K562 (cell line): ENCODE data around the gene NDUFA3. TPM values are rescaled to one million over a fixed set of nuclear protein-coding genes. Genes with fewer than 3 reads are reported as not detected.

Experiments
- CCAR2 ChIP-seq: fragments of 200-400 bp; formaldehyde crosslinking; IDR thresholded peaks from 2 replicates; pipeline ENCODE4 v1.6.1; 2017; ENCODE audit warnings: mild to moderate bottlenecking, low read depth, low read length
- CREB1 ChIP-seq, 2 experiments: sonication (generic) in 1 of 2; formaldehyde crosslinking in 1 of 2; IDR thresholded peaks; 2 replicates each; pipeline versions ENCODE4 v1.6.1 to v1.8.0; 2012 to 2022; ENCODE audit warnings: inconsistent platforms in 1 of 2, mild to moderate bottlenecking in 1 of 2, missing genetic modification reagents in 1 of 2, moderate library complexity in 1 of 2
- HMG20B ChIP-seq: fragments of 250-450 bp; sonication (Bioruptor Pico); IDR thresholded peaks from 2 replicates; pipeline ENCODE4 v1.5.0; 2021; ENCODE audit warnings: mild to moderate bottlenecking
- ILF3 ChIP-seq: fragments of 450-650 bp; IDR thresholded peaks from 2 replicates; pipeline ENCODE4 v1.6.1; 2018; ENCODE audit warnings: antibody characterized with exemption, mild to moderate bottlenecking, moderate library complexity, borderline replicate concordance
- JUNB ChIP-seq: fragments of 450-650 bp; formaldehyde crosslinking; conservative IDR thresholded peaks from 2 replicates; pipeline ENCODE4 v1.4.0; 2020; ENCODE audit warnings: mild to moderate bottlenecking
- KDM4B ChIP-seq, 2 experiments: fragments of 450-650 bp in 1 of 2; sonication (generic) in 1 of 2; IDR thresholded peaks; 2 replicates each; pipeline ENCODE4 v1.6.1; 2016 to 2017; ENCODE audit warnings: borderline replicate concordance in 2 of 2, antibody characterized with exemption in 1 of 2, low read depth in 1 of 2, mild to moderate bottlenecking in 1 of 2
- KLF16 ChIP-seq: IDR thresholded peaks from 2 replicates; pipeline ENCODE4 v1.6.1; 2016; ENCODE audit warnings: antibody characterized with exemption
- MBD2 ChIP-seq: sonication (generic); IDR thresholded peaks from 2 replicates; pipeline ENCODE4 v1.6.1; 2016; ENCODE audit warnings: low read depth, borderline replicate concordance
- MXI1 ChIP-seq: IDR thresholded peaks from 2 replicates; pipeline ENCODE4 v1.6.1; 2011; ENCODE audit warnings: low read depth, mild to moderate bottlenecking, improper control_type of control experiment, low read length
- MYC ChIP-seq, 2 experiments: fragments of 250-450 bp in 1 of 2; sonication (Bioruptor Pico) in 1 of 2; IDR thresholded peaks; 2 replicates each; pipeline versions ENCODE4 v1.5.1 to v1.6.1; 2012 to 2021; ENCODE audit warnings: low read depth in 2 of 2, borderline replicate concordance in 1 of 2, improper control_type of control experiment in 1 of 2, low read length in 1 of 2, mild to moderate bottlenecking in 1 of 2, moderate library complexity in 1 of 2
- NONO ChIP-seq, 2 experiments: fragments of 200-400 bp in 1 of 2; fragments of 450-650 bp in 1 of 2; formaldehyde crosslinking in 1 of 2; IDR thresholded peaks; 2 replicates each; pipeline ENCODE4 v1.6.1; 2017; ENCODE audit warnings: low read depth in 2 of 2, mild to moderate bottlenecking in 2 of 2, moderate library complexity in 2 of 2, low read length in 1 of 2
- PTRF ChIP-seq: fragments of 450-650 bp; IDR thresholded peaks from 2 replicates; pipeline ENCODE4 v1.6.1; 2016; ENCODE audit warnings: mild to moderate bottlenecking, missing genetic modification characterization, missing compliant biosample characterization
- SIRT6 ChIP-seq: IDR thresholded peaks from one replicate; pipeline ENCODE4 v1.6.1; 2012; ENCODE audit warnings: low read depth, mild to moderate bottlenecking, control low read depth, inconsistent platforms, low read length, moderate library complexity
- STAG1 ChIP-seq: sonication (generic); formaldehyde crosslinking; IDR thresholded peaks from 2 replicates; pipeline ENCODE4 v1.5.0; 2020; ENCODE audit warnings: missing genetic modification reagents, borderline replicate concordance
- XRCC4 ChIP-seq: IDR thresholded peaks from one replicate; pipeline ENCODE4 v1.6.1; 2011; ENCODE audit not compliant: insufficient read depth, insufficient read length; ENCODE audit errors: extremely low read depth
- ZEB2 ChIP-seq: fragments of 450-650 bp; IDR thresholded peaks from 2 replicates; pipeline ENCODE4 v1.6.1; 2016
- ZNF780A ChIP-seq: fragments of 250-450 bp; sonication (Bioruptor Pico); IDR thresholded peaks from 2 replicates; pipeline ENCODE4 v1.5.0; 2021; ENCODE audit warnings: mild to moderate bottlenecking
- polyA plus RNA-seq, 8 experiments: library from polyadenylated mRNA; depleted of rRNA in 4 of 8; stranded (reverse) in 5 of 8; unstranded in 3 of 8; fragments of >200 nt; fragmentation: Nextera tagmentation in 2 of 8; fragmentation: Illumina TruSeq in 1 of 8; extraction: Ambion mirVana in 2 of 8; extraction: Trizol in 1 of 8; gene quantifications; 2 replicates each; pipeline versions ENCODE4 v1.2.1 to v1.2.3, GENCODE V29; 2011 to 2014; ENCODE audit warnings: inconsistent platforms in 1 of 8, missing spikeins in 1 of 8
- total RNA-seq, 7 experiments: library from RNA; depleted of rRNA in 6 of 7; stranded (reverse); fragments of >200 nt in 6 of 7; fragmentation: Illumina TruSeq in 2 of 7; extraction: Trizol in 2 of 7; gene quantifications; 2 replicates each; pipeline versions ENCODE4 v1.2.1 to v1.2.3, GENCODE V29; 2011 to 2021; ENCODE audit warnings: low replicate concordance in 1 of 7
- TF ChIP-seq, protein P1 (sequence below): sonication (generic); formaldehyde crosslinking; IDR thresholded peaks from 2 replicates; pipeline ENCODE4 v1.9.0; 2022; ENCODE audit warnings: mild to moderate bottlenecking, missing genetic modification reagents
- TF ChIP-seq, protein P2 (sequence below): fragments of 450-650 bp; formaldehyde crosslinking; IDR thresholded peaks from 2 replicates; pipeline ENCODE4 v1.4.0; 2020; ENCODE audit warnings: mild to moderate bottlenecking, moderate library complexity
- TF ChIP-seq, protein P3 (sequence below): sonication (generic); formaldehyde crosslinking; IDR thresholded peaks from 2 replicates; pipeline ENCODE4 v1.8.0; 2023; ENCODE audit warnings: mild to moderate bottlenecking, missing genetic modification reagents

NDUFA3 gene
- total and polyA plus RNA-seq, 9 of the 15 experiments (the other 6 are each of a cell fraction or from before 2014, with no cell fraction given), result 39.2 to 279 (median 138) TPM

DNA sequence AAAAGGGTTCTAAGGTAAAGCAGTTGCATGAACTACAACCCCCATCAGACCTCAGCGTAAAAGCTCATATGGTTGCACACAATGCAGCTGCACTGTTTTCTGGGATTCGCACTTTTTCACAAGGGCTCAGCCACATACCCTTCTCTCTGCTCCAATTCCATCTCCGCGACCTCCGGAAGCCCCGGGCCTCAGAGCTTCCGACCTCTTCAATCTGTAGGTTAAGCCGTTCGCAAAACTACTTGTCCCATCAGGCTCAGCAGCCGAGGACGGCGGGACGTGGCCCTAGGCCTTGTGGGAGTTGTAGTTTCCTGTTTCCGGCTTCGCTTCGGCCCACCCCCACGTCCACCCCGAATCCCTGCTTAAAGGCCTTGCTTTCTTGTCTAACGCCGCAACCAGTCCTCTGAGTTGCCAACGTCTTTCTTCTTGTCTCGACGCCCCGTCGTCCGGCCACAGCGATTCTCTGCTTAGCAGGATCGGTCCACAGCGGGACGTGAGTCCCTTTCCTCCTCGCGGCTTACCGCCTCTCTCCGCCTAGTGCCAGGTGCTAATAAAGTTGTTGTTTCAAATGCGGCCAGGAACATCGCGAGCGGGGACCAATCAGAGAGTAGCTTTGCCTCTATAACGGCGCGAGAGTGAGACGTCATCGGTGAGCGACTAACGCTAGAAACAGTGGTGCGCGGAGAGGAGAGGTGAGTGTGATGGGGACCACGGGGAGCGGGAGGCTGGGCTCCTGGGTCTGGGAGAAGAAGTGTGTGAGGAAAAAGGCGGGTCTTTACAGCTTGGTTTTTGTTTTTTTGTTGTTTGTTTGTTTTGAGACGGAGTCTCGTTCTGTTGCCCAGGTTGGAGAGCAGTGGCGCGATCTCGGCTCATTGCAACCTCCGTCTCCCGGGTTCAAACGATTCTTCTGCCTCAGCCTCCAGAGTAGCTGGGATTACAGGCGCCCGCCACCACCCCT is 12.7 kb downstream of the NDUFA3 start, which contains the start of the genes PRPF31 and TFPT (continued):
- TF ChIP-seq, protein P1, sequence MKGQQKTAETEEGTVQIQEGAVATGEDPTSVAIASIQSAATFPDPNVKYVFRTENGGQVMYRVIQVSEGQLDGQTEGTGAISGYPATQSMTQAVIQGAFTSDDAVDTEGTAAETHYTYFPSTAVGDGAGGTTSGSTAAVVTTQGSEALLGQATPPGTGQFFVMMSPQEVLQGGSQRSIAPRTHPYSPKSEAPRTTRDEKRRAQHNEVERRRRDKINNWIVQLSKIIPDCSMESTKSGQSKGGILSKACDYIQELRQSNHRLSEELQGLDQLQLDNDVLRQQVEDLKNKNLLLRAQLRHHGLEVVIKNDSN (CRISPR knock-in tag), result no peak; the same call in 1 of the 2 replicates
- TF ChIP-seq MXI1 (peak; percentile 66), JUNB (no peak), STAG1 (CRISPR knock-in tag) (no peak), HMG20B (CRISPR knock-in tag) (no peak), KDM4B (IDR thresholded peaks at IDR 0.05; ENCODE audit: borderline replicate concordance in 2 of 2, low read depth in 1 of 2) (peak in 1 of 2 experiments; percentile 21; a peak in 1 of 4 replicates), PTRF (tag) (no peak), NONO (IDR thresholded peaks at IDR 0.05; ENCODE audit: low read depth in 2 of 2, low read length in 1 of 2) (peak in 1 of 2 experiments; percentile 54; a peak in 1 of 4 replicates), CREB1 (IDR thresholded peaks at IDR 0.05) (peak; percentile 98), CREB1 (CRISPR knock-in tag; IDR thresholded peaks at IDR 0.05) (peak; percentile 100), ZEB2 (no peak), SIRT6 (peak; percentile 14), ZNF780A (CRISPR knock-in tag) (no peak), XRCC4 (no peak), ILF3 (no peak), CCAR2 (no peak), KLF16 (no peak), MBD2 (peak; percentile 96), MYC (IDR thresholded peaks at IDR 0.05; ENCODE audit: low read depth, low read length) (peak; percentile 92), MYC (CRISPR knock-in tag; IDR thresholded peaks at IDR 0.05; ENCODE audit: borderline replicate concordance, low read depth) (peak; percentile 90)
- TF ChIP-seq, protein P2, sequence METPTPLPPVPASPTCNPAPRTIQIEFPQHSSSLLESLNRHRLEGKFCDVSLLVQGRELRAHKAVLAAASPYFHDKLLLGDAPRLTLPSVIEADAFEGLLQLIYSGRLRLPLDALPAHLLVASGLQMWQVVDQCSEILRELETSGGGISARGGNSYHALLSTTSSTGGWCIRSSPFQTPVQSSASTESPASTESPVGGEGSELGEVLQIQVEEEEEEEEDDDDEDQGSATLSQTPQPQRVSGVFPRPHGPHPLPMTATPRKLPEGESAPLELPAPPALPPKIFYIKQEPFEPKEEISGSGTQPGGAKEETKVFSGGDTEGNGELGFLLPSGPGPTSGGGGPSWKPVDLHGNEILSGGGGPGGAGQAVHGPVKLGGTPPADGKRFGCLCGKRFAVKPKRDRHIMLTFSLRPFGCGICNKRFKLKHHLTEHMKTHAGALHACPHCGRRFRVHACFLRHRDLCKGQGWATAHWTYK, result peak; percentile 51
- TF ChIP-seq, protein P3, sequence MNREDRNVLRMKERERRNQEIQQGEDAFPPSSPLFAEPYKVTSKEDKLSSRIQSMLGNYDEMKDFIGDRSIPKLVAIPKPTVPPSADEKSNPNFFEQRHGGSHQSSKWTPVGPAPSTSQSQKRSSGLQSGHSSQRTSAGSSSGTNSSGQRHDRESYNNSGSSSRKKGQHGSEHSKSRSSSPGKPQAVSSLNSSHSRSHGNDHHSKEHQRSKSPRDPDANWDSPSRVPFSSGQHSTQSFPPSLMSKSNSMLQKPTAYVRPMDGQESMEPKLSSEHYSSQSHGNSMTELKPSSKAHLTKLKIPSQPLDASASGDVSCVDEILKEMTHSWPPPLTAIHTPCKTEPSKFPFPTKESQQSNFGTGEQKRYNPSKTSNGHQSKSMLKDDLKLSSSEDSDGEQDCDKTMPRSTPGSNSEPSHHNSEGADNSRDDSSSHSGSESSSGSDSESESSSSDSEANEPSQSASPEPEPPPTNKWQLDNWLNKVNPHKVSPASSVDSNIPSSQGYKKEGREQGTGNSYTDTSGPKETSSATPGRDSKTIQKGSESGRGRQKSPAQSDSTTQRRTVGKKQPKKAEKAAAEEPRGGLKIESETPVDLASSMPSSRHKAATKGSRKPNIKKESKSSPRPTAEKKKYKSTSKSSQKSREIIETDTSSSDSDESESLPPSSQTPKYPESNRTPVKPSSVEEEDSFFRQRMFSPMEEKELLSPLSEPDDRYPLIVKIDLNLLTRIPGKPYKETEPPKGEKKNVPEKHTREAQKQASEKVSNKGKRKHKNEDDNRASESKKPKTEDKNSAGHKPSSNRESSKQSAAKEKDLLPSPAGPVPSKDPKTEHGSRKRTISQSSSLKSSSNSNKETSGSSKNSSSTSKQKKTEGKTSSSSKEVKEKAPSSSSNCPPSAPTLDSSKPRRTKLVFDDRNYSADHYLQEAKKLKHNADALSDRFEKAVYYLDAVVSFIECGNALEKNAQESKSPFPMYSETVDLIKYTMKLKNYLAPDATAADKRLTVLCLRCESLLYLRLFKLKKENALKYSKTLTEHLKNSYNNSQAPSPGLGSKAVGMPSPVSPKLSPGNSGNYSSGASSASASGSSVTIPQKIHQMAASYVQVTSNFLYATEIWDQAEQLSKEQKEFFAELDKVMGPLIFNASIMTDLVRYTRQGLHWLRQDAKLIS (CRISPR knock-in tag), result peak; percentile 92; the same call in 1 of the 2 replicates
